ENCODE data around the gene AK8. TPM values are rescaled to one million over a fixed set of nuclear protein-coding genes. Genes with fewer than 3 reads are reported as not detected.

AK8 gene
- total RNA-seq, 1 experiment from 2014 or later = 0.88 TPM

DNA sequence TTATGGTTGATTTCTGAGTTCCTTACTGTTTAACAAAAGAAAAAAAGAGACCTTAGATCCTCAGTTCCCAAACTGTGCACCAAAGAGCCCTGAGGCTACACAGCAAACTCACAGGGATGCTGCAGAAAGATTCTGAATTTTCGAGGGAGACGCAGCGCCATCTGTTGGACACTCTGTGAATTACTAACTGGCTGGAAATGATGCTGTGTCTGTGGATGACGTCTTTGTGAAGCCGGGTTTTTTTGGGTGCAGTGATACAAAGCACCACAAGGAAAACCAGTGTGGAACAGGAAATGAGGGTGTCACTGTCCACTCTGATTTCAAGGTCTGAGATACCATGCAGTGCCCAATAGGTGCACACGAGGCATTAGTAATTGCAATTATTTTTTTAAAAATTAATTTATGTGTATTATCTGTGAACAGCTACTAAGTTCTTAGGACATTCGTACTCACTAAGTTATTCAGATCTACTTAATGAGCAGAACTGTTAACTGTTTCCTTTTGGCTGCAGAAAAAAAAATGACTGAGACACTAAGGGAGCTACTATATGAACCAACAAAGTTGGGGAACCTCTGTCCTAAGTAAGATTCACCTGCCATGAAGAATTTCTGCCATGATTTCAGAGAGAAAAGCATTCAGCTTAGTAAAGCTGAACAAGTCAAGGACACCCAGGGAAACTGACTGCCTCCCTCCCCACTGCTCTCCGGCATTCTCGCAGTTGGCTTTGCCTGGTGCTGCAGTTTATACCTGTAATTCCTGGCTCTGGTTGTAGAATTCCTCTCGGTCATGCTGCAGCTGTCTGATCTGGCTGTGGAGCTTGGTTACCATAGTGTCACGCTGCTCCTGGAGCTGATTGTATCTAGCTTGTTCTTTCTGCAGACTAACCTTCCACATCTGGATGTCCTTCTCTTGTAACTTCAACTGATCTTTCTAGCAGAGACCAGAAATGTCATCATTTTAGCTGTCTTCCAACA lies 24.1 kb upstream of the AK8 start:
- H3K4me1 ChIP-seq = no peaks in the 10 kb centered on the region
- ChIA-PET POLR2A (no interaction called here), CTCF (interaction anchor here (0.6 to 1.6 kb wide), 6 partner anchors 9 to 384 kb away, joined by 3 to 6 read pairs (median 4); partner anchors contain the start of gene DDX31)
- DNase-seq = peak; percentile 79 to 83
- no peaks in the 10 kb centered on the region for H3K9me3 ChIP-seq
- Mint-ChIP-seq H3K4me3 (ENCODE audit: unreplicated experiment) (no peak overlapping the region), H3K27me3 (ENCODE audit: insufficient read depth, unreplicated experiment) (no peaks in the 10 kb centered on the region), H3K4me1 (ENCODE audit: low read depth, unreplicated experiment) (no peaks in the 10 kb centered on the region), H3K27ac (ENCODE audit: unreplicated experiment) (no peak overlapping the region), H3K9me3 (ENCODE audit: unreplicated experiment) (no peaks in the 10 kb centered on the region), H3K36me3 (ENCODE audit: insufficient read depth, unreplicated experiment) (peaks cover 13% of the 10 kb centered on the region)
- no peaks in the 10 kb centered on the region; the same call in none of the 2 replicates for H3K36me3 ChIP-seq (ENCODE audit: control insufficient read depth, insufficient read depth, low read length)
- TF ChIP-seq, protein P1, sequence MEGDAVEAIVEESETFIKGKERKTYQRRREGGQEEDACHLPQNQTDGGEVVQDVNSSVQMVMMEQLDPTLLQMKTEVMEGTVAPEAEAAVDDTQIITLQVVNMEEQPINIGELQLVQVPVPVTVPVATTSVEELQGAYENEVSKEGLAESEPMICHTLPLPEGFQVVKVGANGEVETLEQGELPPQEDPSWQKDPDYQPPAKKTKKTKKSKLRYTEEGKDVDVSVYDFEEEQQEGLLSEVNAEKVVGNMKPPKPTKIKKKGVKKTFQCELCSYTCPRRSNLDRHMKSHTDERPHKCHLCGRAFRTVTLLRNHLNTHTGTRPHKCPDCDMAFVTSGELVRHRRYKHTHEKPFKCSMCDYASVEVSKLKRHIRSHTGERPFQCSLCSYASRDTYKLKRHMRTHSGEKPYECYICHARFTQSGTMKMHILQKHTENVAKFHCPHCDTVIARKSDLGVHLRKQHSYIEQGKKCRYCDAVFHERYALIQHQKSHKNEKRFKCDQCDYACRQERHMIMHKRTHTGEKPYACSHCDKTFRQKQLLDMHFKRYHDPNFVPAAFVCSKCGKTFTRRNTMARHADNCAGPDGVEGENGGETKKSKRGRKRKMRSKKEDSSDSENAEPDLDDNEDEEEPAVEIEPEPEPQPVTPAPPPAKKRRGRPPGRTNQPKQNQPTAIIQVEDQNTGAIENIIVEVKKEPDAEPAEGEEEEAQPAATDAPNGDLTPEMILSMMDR (IDR thresholded peaks at IDR 0.05; ENCODE audit: insufficient read depth in 1 of 2, low read depth in 1 of 2, low read length in 1 of 2, severe bottlenecking in 1 of 2, unreplicated experiment in 1 of 2) = peak; percentile 80 to 90
- intact Hi-C loops (cut with micrococcal nuclease; ENCODE audit: unreplicated experiment) = loop anchor here (1.0 to 5.0 kb wide), 4 partner anchors 54 to 100 kb away; no protein-coding TSS in a partner anchor
- BruUV-seq (replicated peaks) = no TSS peak
- H3K27me3 ChIP-seq (replicated peaks; ENCODE audit: control insufficient read depth, insufficient read depth, low read length) = no peaks in the 10 kb centered on the region
- no peak overlapping the region for H3K4me3 ChIP-seq (ENCODE audit: low read depth, low read length)

- no peaks in the 10 kb centered on the region for H3K27me3 Mint-ChIP-seq (ENCODE audit: insufficient read depth, unreplicated experiment)
- H3K4me1 Mint-ChIP-seq (ENCODE audit: low read depth, unreplicated experiment) = no peaks in the 10 kb centered on the region
- no peak overlapping the region for H3K4me3 Mint-ChIP-seq (ENCODE audit: unreplicated experiment)
- H3K36me3 ChIP-seq (ENCODE audit: control insufficient read depth, insufficient read depth, low read length) = peaks cover 4% of the 10 kb centered on the region
- H3K27ac Mint-ChIP-seq (ENCODE audit: unreplicated experiment) = no peak overlapping the region
- no TSS peak for BruUV-seq (replicated peaks)
- no peak overlapping the region for H3K4me3 ChIP-seq (ENCODE audit: low read depth, low read length)
- POLR2A ChIA-PET = no interaction called here
- intact Hi-C loops (cut with micrococcal nuclease; ENCODE audit: unreplicated experiment) = no loop called here
- CTCF ChIA-PET = no interaction called here
- no peaks in the 10 kb centered on the region for H3K9me3 Mint-ChIP-seq (ENCODE audit: unreplicated experiment)
- H3K36me3 Mint-ChIP-seq (ENCODE audit: insufficient read depth, unreplicated experiment) = peaks cover 30% of the 10 kb centered on the region
- no peaks in the 10 kb centered on the region for H3K9me3 ChIP-seq
- H3K4me1 ChIP-seq = no peaks in the 10 kb centered on the region
- H3K27me3 ChIP-seq (replicated peaks; ENCODE audit: control insufficient read depth, insufficient read depth, low read length) = no peaks in the 10 kb centered on the region
- TF ChIP-seq, protein P1 (IDR thresholded peaks at IDR 0.05; ENCODE audit: insufficient read depth in 1 of 2, low read depth in 1 of 2, low read length in 1 of 2, severe bottlenecking in 1 of 2, unreplicated experiment in 1 of 2) = no peak
- DNase-seq = no peak
Measured at GRCh38 chr9:132898051-132898450, 20.0 kb upstream of the AK8 start.

DNA sequence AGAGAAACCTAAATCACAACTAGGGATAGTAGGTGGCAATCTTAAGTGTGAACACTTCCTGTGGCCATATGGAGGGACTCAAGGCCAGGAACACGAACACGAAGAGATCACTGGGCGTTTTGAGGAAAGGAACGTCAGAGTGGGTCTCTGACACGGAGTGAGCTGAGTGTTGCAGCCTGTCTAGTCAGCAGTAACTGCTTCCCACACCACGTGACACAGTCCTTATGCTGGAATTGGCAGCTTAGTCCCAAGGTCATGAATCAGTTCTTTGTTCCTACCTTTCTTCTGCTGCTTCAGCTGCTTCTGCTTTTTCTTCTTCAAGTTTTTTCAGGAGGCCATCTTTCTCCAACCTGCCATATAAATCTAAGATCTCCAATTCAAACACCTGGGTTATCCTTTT lies 18.8 kb upstream of the AK8 start:
- Histone ChIP-seq H3K9me3 (no peaks in the 10 kb centered on the region), H3K4me1 (no peaks in the 10 kb centered on the region), H3K36me3 (ENCODE audit: control insufficient read depth, insufficient read depth, low read length) (peaks cover 4% of the 10 kb centered on the region), H3K4me3 (ENCODE audit: low read depth, low read length) (no peak overlapping the region), H3K27me3 (replicated peaks; ENCODE audit: control insufficient read depth, insufficient read depth, low read length) (no peaks in the 10 kb centered on the region)
- TF ChIP-seq, protein P1 (IDR thresholded peaks at IDR 0.05; ENCODE audit: insufficient read depth in 1 of 2, low read depth in 1 of 2, low read length in 1 of 2, severe bottlenecking in 1 of 2, unreplicated experiment in 1 of 2) = no peak
- ChIA-PET CTCF (no interaction called here), POLR2A (no interaction called here)
- Mint-ChIP-seq H3K36me3 (ENCODE audit: insufficient read depth, unreplicated experiment) (peaks cover 29% of the 10 kb centered on the region), H3K27me3 (ENCODE audit: insufficient read depth, unreplicated experiment) (no peaks in the 10 kb centered on the region), H3K4me1 (ENCODE audit: low read depth, unreplicated experiment) (no peaks in the 10 kb centered on the region), H3K4me3 (ENCODE audit: unreplicated experiment) (no peak overlapping the region), H3K9me3 (ENCODE audit: unreplicated experiment) (no peaks in the 10 kb centered on the region), H3K27ac (ENCODE audit: unreplicated experiment) (no peak overlapping the region)
- DNase-seq = no peak
- intact Hi-C loops (cut with micrococcal nuclease; ENCODE audit: unreplicated experiment) = no loop called here
- no TSS peak for BruUV-seq (replicated peaks)

All from Caco-2 (cell line).